ENCODE data around the gene ATP13A5. TPM values are rescaled to one million over a fixed set of nuclear protein-coding genes. Genes with fewer than 3 reads are reported as not detected.

Gene ATP13A5
- total RNA-seq, 2 experiments from 2014 or later = not detected

DNA sequence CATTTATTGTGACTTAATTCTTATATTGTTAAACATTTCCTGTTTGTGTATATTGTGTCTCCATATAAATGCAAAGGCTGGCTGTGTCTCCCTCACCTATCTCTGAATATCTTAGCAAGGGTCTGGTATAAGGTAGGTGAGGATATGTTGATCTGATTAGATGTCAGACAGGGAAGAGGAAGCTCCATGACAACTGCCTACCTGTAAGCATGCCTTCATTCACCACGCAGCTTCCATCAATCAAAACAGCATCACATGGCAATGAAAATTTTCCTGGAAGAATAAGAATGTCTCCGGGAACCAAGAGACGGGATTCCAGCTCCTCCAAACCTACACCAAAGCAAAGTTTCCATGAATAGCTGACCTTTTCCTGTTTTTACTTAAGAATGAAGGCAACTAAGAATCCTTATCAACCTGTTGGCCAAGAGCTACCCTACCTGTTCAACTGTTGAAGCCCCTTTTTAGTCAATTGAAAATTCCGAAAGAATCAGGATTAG is 34.8 kb downstream of the ATP13A5 start:
- no peaks in the 10 kb centered on the region for H3K36me3 Mint-ChIP-seq
- no peaks in the 10 kb centered on the region for H3K9me3 Mint-ChIP-seq
- no peak overlapping the region for H3K4me3 Mint-ChIP-seq
- POLR2A ChIA-PET = no interaction called here
- no peak overlapping the region for H3K27ac Mint-ChIP-seq
- no peak for DNase-seq
- peaks cover 7% of the 10 kb centered on the region for H3K27me3 Mint-ChIP-seq
- CTCF ChIA-PET = no interaction called here
- H3K4me1 Mint-ChIP-seq (ENCODE audit: low read depth) = no peaks in the 10 kb centered on the region
- intact Hi-C loops (cut with micrococcal nuclease) = no loop called here

DNA sequence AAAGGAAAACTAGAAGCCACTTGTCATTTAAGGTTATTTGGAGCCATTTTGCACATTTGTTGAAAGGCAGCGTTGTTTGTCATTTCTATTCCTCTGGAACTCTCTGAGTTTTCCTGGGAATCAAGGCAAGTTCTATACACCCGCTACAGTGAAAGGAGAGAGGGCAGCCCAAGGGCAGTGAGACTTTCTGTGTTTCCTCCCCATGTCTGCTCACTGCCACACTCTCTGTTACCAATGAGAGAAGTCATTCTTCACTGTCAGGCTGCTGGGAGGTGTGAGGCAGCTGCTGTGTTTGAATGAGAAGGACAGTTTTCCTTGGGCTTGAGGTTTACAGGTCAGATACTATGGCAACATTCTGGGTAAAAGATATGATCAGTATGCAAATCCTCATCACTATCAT is 36.0 kb downstream of the ATP13A5 start:
- no peaks in the 10 kb centered on the region for H3K36me3 Mint-ChIP-seq
- CTCF ChIA-PET = no interaction called here

DNA sequence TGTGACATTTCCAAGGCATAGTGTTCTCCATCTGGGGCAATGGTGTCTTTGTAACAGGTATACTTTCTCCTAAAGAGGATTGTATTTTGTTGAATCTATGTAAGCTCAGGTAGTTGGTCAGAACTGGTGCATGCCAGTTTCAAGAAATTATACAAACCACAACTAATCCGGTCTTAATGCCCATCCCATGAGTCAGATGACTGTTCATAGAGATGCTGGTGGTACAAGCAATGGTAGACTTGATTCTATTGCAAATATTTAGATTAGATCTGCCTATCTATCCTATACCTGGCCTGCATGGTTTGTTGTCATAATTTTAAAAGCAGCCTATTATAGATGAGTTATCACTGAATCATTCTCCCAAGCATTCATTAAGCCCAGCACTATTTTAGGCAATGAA is 43.5 kb downstream of the ATP13A5 start:
- CTCF ChIA-PET = interaction anchor here (0.6 kb wide), 1 partner anchor 425 kb away, joined by 4 read pairs; no protein-coding TSS in a partner anchor

More for the DNA sequence above, 36.0 kb downstream of the ATP13A5 start:
- no peaks in the 10 kb centered on the region for H3K4me1 Mint-ChIP-seq (ENCODE audit: low read depth)
- H3K27ac Mint-ChIP-seq = no peak overlapping the region
- H3K27me3 Mint-ChIP-seq = peaks cover 7% of the 10 kb centered on the region
- no peaks in the 10 kb centered on the region for H3K9me3 Mint-ChIP-seq
- intact Hi-C loops (cut with micrococcal nuclease) = no loop called here
- H3K4me3 Mint-ChIP-seq = no peak overlapping the region
- no peak for DNase-seq
- POLR2A ChIA-PET = no interaction called here

DNA sequence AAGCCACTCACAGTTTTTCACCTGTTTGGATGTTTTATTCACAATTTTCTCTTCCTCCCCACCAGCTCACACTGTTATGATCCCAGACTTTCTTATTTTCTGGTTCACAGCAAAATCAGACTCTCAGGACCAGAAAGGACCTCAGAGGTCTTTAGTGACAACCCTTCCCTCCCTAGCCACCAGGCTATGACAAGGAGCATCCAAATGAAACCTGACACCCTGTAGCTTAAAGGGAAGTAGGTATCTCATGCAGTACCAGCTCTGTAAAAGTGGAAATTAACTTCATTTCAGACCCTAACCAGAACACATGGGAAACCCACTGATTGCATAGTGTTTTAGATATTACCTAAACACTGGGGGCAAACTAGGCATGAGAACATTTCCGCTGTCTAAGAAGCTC is 45.3 kb downstream of the ATP13A5 start:
- H3K4me1 Mint-ChIP-seq (ENCODE audit: low read depth) = no peaks in the 10 kb centered on the region
- intact Hi-C loops (cut with micrococcal nuclease) = no loop called here
- no peak for DNase-seq
- H3K9me3 Mint-ChIP-seq = no peaks in the 10 kb centered on the region
- no peaks in the 10 kb centered on the region for H3K27me3 Mint-ChIP-seq
- POLR2A ChIA-PET = no interaction called here
- H3K36me3 Mint-ChIP-seq = no peaks in the 10 kb centered on the region
- CTCF ChIA-PET = interaction anchor here (0.6 kb wide), 1 partner anchor 9 kb away, joined by 3 read pairs; no protein-coding TSS in a partner anchor
- no peak overlapping the region for H3K27ac Mint-ChIP-seq
- H3K4me3 Mint-ChIP-seq = no peak overlapping the region

More for the DNA sequence above, 43.5 kb downstream of the ATP13A5 start:
- Mint-ChIP-seq H3K4me3 (no peak overlapping the region), H3K36me3 (no peaks in the 10 kb centered on the region), H3K9me3 (no peaks in the 10 kb centered on the region), H3K27me3 (peaks cover 2% of the 10 kb centered on the region), H3K27ac (no peak overlapping the region), H3K4me1 (ENCODE audit: low read depth) (no peaks in the 10 kb centered on the region)
- no peak for DNase-seq
- intact Hi-C loops (cut with micrococcal nuclease) = no loop called here
- POLR2A ChIA-PET = no interaction called here

DNA sequence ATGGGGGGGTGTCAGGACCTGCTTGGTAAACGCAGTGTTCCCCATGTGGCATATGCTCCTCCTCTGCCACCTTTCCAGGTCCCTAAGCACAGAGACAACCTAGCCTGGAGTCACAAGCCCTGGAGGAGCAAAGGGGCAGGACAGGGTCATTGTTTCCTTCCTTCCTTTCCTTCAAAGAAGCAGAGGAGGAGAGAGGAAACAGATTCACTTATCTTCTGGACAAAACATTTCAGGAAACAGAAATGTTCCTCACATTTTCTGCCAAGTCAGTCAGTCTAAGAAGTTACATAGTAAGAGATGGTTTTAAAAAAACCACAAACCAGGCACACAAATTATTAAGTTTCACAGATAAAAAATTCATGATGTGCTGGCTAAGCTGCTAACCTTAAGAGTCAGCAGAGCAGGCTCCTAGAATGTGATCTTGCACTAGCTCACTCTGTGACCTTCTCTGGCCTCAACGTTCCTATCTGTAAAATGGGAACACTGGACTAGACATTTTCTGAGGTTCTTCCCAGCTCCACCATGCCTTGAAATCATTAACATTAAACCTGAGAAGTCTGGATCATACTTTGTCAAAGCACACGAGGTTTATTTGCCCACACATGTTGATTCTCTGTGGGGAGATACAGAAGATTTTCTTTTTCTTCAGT is 47.9 kb downstream of the ATP13A5 start:
- H3K4me3 Mint-ChIP-seq = no peak overlapping the region
- ChIA-PET POLR2A (no interaction called here), CTCF (no interaction called here)
- H3K9me3 Mint-ChIP-seq = no peaks in the 10 kb centered on the region
- H3K27me3 Mint-ChIP-seq = no peaks in the 10 kb centered on the region
- no peaks in the 10 kb centered on the region for H3K36me3 Mint-ChIP-seq
- no peak for DNase-seq
- intact Hi-C loops (cut with micrococcal nuclease) = no loop called here
- no peak overlapping the region for H3K27ac Mint-ChIP-seq
- H3K4me1 Mint-ChIP-seq (ENCODE audit: low read depth) = no peaks in the 10 kb centered on the region

DNA sequence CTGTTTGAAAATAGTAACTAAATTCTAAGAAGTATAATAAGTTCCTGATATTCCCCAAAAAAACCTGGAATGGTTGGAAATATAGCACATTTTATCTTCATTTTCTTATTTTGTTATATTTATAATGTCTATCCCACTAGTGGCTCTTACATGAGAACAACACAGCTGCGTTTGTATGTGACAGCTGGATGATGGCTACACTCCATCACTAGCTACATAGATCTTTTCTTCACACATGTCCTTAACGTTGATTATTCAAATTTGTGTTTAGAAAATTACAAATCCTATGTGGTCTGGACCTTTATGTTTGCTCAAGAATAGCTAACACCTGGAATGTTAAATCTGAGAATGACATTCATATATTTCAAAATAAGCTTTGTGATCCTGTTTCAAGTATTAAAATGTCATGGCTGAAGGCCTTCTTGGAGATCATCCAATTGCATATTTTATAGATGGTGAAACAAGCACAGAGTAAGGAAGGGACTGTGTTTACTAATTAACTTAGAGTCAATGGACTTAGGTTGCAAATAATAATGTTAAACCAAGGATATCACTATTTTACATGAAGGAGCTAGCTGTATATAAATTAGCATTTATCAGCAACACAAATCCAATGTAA is 60.8 kb downstream of the ATP13A5 start:
- Mint-ChIP-seq H3K36me3 (no peaks in the 10 kb centered on the region), H3K9me3 (no peaks in the 10 kb centered on the region), H3K4me3 (no peak overlapping the region), H3K4me1 (ENCODE audit: low read depth) (no peaks in the 10 kb centered on the region), H3K27me3 (no peaks in the 10 kb centered on the region), H3K27ac (no peak overlapping the region)
- no peak for DNase-seq
- ChIA-PET POLR2A (no interaction called here), CTCF (no interaction called here)
- intact Hi-C loops (cut with micrococcal nuclease) = no loop called here

DNA sequence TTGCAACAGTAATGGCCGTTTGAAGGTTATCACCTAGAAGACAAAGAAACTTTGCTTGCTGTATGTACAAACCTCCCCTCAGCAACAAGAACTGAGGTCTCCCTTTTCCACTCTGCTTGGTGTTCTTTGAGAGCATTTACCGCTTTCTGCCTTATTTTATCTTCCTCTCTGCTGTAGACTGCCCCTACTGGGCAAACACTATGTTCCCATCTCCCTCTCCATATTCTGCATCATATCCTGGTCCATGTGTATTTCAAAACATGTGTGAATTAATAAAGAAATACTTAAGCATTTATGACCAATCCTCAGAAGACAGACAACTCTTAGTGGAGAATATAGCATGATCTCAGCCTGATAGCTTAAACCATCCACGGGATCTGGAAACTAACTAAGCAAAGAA is 64.4 kb downstream of the ATP13A5 start:
- no peak for DNase-seq
- Mint-ChIP-seq H3K4me1 (ENCODE audit: low read depth) (no peaks in the 10 kb centered on the region), H3K27ac (no peak overlapping the region), H3K4me3 (no peak overlapping the region), H3K36me3 (no peaks in the 10 kb centered on the region), H3K27me3 (peaks cover 2% of the 10 kb centered on the region), H3K9me3 (no peaks in the 10 kb centered on the region)
- intact Hi-C loops (cut with micrococcal nuclease) = no loop called here
- ChIA-PET CTCF (no interaction called here), POLR2A (no interaction called here)

DNA sequence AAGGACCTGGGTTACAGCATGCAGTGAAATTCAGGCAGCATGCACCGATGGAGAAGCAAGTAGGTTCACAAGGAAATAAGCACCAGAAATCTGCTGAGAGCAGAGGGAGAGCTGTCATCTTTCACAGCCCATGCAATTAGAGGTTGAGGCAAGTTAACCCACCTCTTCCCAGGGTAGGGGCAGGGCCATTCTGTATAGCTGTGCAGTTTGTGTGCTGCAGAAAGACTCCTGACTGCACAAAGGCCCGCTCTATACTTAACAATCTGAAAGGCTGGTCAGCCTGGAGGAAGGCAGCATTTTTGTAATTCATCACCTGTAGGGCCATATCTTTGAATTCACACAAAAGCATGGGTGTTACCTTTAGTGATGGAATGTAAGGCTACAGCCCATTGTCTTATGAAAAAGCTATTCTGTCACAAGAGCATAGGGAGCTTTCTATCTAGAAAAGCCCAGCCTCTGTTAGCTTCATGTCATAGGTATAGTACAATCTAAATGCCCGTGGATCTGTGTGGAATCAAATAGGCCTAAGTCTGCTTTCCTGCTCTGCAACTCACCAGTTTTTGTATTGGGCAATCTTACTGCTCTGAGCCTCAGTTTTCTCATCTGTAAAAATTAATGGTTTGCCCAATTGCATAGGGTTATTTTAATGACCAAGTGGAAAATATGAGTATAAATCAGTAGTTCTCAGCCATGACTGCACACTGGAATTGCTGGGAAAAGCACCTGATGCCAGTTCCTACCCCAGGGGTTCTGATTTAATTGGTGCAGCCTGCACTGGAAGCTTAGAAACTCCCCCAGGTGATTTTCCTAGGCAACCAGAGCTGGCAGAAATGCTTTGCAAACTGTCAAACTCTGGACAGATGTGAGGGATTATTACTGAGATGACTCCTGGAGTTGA is 65.2 kb downstream of the ATP13A5 start:
- Mint-ChIP-seq H3K4me1 (ENCODE audit: low read depth) (no peaks in the 10 kb centered on the region), H3K36me3 (no peaks in the 10 kb centered on the region), H3K27me3 (peaks cover 2% of the 10 kb centered on the region), H3K4me3 (no peak overlapping the region), H3K9me3 (no peaks in the 10 kb centered on the region), H3K27ac (no peak overlapping the region)
- ChIA-PET CTCF (no interaction called here), POLR2A (no interaction called here)
- DNase-seq = no peak
- intact Hi-C loops (cut with micrococcal nuclease) = no loop called here

DNA sequence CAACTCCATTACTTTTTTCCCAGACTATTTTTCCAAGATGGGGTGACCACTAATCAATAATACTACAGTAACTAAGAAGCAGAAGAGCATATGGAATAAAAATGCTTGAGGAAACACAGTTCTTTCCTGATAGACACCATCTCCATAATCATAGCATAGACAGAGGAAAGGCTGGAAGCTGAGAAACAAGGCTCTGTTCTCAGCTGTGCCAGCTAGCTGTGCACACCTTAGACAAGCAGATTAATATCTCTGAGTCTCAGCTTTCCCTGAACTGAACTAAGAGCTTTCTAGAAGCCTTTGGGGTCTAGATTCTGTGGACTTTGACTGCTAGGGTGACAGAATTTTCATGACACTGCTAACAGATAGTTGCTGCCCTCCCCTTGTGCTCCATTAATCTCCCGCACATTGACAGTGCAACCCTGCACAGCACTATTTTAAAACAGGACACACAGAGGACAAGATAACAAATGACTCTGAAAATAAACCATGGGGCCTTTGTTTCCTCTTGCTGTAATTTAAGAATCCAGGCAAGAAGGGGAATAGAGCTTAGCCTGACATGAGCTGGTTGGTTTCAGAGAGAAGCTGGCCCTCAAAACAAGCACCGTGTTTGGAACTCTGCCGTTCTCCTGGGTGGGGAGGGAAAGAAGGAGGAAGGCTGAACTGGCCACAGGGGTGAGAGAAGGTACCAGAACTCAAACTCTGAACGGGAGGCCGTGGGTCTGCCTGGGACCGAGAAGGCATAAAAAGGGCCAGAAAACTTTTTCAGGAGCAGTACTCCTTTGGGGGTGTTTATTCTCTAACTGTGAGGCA is 67.4 kb downstream of the ATP13A5 start:
- ChIA-PET POLR2A (no interaction called here), CTCF (interaction anchor here (0.7 kb wide), 1 partner anchor 368 kb away, joined by 3 read pairs; no protein-coding TSS in a partner anchor)
- Mint-ChIP-seq H3K36me3 (no peaks in the 10 kb centered on the region), H3K27ac (no peak overlapping the region), H3K9me3 (no peaks in the 10 kb centered on the region), H3K4me3 (no peak overlapping the region), H3K27me3 (peaks cover 2% of the 10 kb centered on the region), H3K4me1 (ENCODE audit: low read depth) (no peaks in the 10 kb centered on the region)
- DNase-seq = no peak
- intact Hi-C loops (cut with micrococcal nuclease) = no loop called here

DNA sequence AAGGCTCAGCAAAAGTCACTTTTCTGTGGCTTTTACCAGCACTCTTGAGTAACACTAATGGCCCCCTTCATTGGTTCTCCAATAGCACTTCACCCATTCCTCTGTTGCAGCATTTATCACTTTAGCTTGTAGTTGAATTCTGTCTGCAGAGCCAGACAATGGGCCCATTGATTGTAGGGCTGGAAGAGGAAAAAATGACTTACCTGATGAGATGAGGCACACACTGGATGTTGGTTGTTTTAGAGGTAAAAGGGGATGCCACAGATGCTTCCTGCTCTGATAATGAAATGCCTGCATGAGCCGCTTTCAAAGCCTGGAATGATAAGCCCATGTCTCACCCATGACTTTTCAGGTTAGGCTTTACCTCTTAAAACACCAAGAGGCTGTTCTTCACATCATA is 73.2 kb downstream of the ATP13A5 start:
- no peak for DNase-seq
- no peak overlapping the region for H3K27ac Mint-ChIP-seq
- CTCF ChIA-PET = no interaction called here
- H3K4me3 Mint-ChIP-seq = no peak overlapping the region
- H3K9me3 Mint-ChIP-seq = no peaks in the 10 kb centered on the region
- H3K27me3 Mint-ChIP-seq = peaks cover 11% of the 10 kb centered on the region
- intact Hi-C loops (cut with micrococcal nuclease) = no loop called here
- POLR2A ChIA-PET = no interaction called here
- no peaks in the 10 kb centered on the region for H3K4me1 Mint-ChIP-seq (ENCODE audit: low read depth)
- H3K36me3 Mint-ChIP-seq = no peaks in the 10 kb centered on the region

DNA sequence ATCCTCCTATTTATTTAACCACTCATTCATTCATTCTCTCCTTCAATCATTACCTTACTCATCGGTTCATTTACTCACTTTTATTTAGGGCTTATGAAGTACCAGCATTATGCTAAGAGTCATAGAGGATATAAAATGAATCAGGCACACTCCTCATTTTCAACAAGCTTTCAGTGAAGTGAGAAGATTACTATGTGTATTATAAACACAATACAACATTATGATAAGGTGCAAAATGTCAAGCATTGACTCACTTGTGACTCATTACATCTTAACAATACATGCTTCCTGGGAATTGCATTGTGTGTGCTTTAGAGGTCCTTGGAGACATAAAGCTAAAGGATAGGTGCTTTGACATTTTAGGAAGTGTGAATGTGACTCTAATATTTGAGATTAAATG is 77.1 kb downstream of the ATP13A5 start:
- intact Hi-C loops (cut with micrococcal nuclease) = no loop called here
- Mint-ChIP-seq H3K27ac (no peak overlapping the region), H3K36me3 (no peaks in the 10 kb centered on the region), H3K27me3 (peaks cover 12% of the 10 kb centered on the region), H3K9me3 (peaks cover 3% of the 10 kb centered on the region), H3K4me3 (no peak overlapping the region), H3K4me1 (ENCODE audit: low read depth) (no peaks in the 10 kb centered on the region)
- ChIA-PET POLR2A (no interaction called here), CTCF (no interaction called here)
- no peak for DNase-seq

DNA sequence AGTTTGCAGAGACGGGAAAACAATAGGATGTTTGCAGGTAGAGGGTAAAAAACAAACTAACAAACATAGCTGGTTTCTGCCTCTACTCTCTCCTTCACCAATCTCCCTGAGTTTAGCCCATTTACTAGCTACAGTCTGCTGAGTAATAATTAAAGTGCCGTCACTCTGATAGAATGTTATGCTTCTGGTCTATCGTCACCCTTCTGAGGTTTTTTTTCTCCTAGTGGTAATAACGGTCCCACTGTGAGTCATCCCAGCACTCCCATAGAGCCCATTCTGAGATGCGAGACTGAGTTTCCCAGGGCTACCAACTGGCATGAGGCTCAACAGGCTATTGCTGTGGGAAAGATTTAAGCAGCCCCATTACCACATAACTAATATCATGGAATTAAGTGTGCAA is 81.1 kb downstream of the ATP13A5 start:
- peaks cover 7% of the 10 kb centered on the region for H3K27me3 Mint-ChIP-seq
- no peaks in the 10 kb centered on the region for H3K36me3 Mint-ChIP-seq
- ChIA-PET CTCF (no interaction called here), POLR2A (no interaction called here)
- peaks cover 6% of the 10 kb centered on the region for H3K9me3 Mint-ChIP-seq
- H3K4me1 Mint-ChIP-seq (ENCODE audit: low read depth) = no peaks in the 10 kb centered on the region
- H3K27ac Mint-ChIP-seq = no peak overlapping the region
- H3K4me3 Mint-ChIP-seq = no peak overlapping the region
- no peak for DNase-seq
- intact Hi-C loops (cut with micrococcal nuclease) = no loop called here
